IMR-90 (cell line): ENCODE data around the gene HOXD9. TPM values are rescaled to one million over a fixed set of nuclear protein-coding genes. Genes with fewer than 3 reads are reported as not detected.

ENCODE experiments used
- ATAC-seq: fragments of 200-7000 bp; cut with Tn5 transposase; 2 replicates; pipeline ENCODE4 v1.9.1; 2020; ENCODE audit warnings: low read depth, mild to moderate bottlenecking, moderate library complexity
- BruUV-seq: library from RNA; stranded (reverse); fragments of 400-500 nt; replicated peaks from 2 replicates; lab custom pipeline; 2021; lab: Mats Ljungman, UMichigan
- CTCF ChIA-PET: fragments of 300-600 bp; formaldehyde crosslinking; extraction: SDS; loops from one replicate; lab custom pipeline; 2021; ENCODE audit warnings: antibody characterized with exemption; lab: Yijun Ruan, JAX
- POLR2A ChIA-PET: fragments of 300-600 bp; sonication (Branson Sonifier 250); formaldehyde crosslinking; loops from one replicate; lab custom pipeline; 2022; ENCODE audit warnings: antibody characterized with exemption; ENCODE audit not compliant: unreplicated experiment; lab: Charles Lee
- DNase-seq: peaks from one replicate; pipeline ENCODE4 v3.0.0; 2013
- H2AFZ ChIP-seq: replicated peaks from 2 replicates; pipeline ENCODE3; 2013; ENCODE audit warnings: low read length, mild to moderate bottlenecking; ENCODE audit not compliant: poor library complexity
- H2AK5ac ChIP-seq: 2 replicates; pipeline ENCODE4 v1.6.1; 2013; ENCODE audit warnings: low read depth, low read length, inconsistent platforms
- H2AK9ac ChIP-seq: replicated peaks from 2 replicates; pipeline ENCODE3; 2013; ENCODE audit warnings: mild to moderate bottlenecking, low read depth, low read length, moderate library complexity; ENCODE audit not compliant: poor library complexity
- H2BK120ac ChIP-seq: 2 replicates; pipeline ENCODE4 v1.6.1; 2013; ENCODE audit warnings: low read depth, low read length, inconsistent platforms
- H2BK15ac ChIP-seq: 3 replicates; pipeline ENCODE4 v1.6.1; 2013; ENCODE audit warnings: low read depth, low read length, inconsistent platforms
- H2BK20ac ChIP-seq: 2 replicates; pipeline ENCODE4 v1.6.1; 2013; ENCODE audit warnings: low read depth, mild to moderate bottlenecking, inconsistent platforms, low read length, moderate library complexity
- H2BK5ac ChIP-seq: 2 replicates; pipeline ENCODE4 v1.6.1; 2013; ENCODE audit warnings: mild to moderate bottlenecking, low read depth, low read length, inconsistent platforms; ENCODE audit not compliant: poor library complexity, severe bottlenecking
- H3K14ac ChIP-seq: replicated peaks from 2 replicates; pipeline ENCODE4 v1.6.1; 2013; ENCODE audit warnings: low read depth, low read length, inconsistent platforms
- H3K18ac ChIP-seq: 2 replicates; pipeline ENCODE4 v1.6.1; 2013; ENCODE audit warnings: low read depth, low read length, control low read depth
- H3K23ac ChIP-seq: 2 replicates; pipeline ENCODE4 v1.6.1; 2013; ENCODE audit warnings: low read depth, low read length, inconsistent platforms
- H3K27ac ChIP-seq: 2 replicates; pipeline ENCODE4 v1.5.1; 2013; ENCODE audit warnings: mild to moderate bottlenecking, control low read depth, low read length; ENCODE audit not compliant: insufficient read depth
- H3K27me3 ChIP-seq: 2 replicates; pipeline ENCODE4 v1.6.1; 2013; ENCODE audit warnings: low read length; ENCODE audit not compliant: control insufficient read depth, insufficient read depth
- H3K36me3 ChIP-seq: 2 replicates; pipeline ENCODE4 v1.6.1; 2013; ENCODE audit warnings: low read length, mixed read lengths; ENCODE audit not compliant: control insufficient read depth, insufficient read depth
- H3K4ac ChIP-seq: 2 replicates; pipeline ENCODE4 v1.6.1; 2013; ENCODE audit warnings: low read depth, low read length, inconsistent platforms
- H3K4me1 ChIP-seq: 2 replicates; pipeline ENCODE4 v1.6.1; 2013; ENCODE audit warnings: low read length, mixed read lengths; ENCODE audit not compliant: control insufficient read depth, insufficient read depth
- H3K4me2 ChIP-seq: 2 replicates; pipeline ENCODE4 v1.6.1; 2013; ENCODE audit warnings: low read depth, mild to moderate bottlenecking, control low read depth, low read length, moderate library complexity
- H3K4me3 ChIP-seq: 2 replicates; pipeline ENCODE4 v1.5.1; 2013; ENCODE audit warnings: low read depth, mild to moderate bottlenecking, control low read depth, low read length, moderate library complexity; ENCODE audit not compliant: insufficient read depth
- H3K56ac ChIP-seq: 2 replicates; pipeline ENCODE4 v1.6.1; 2013; ENCODE audit warnings: low read length, inconsistent platforms; ENCODE audit not compliant: insufficient read depth; ENCODE audit errors: extremely low read depth
- H3K79me1 ChIP-seq, 2 experiments: 2 replicates each; pipeline ENCODE4 v1.6.1; 2013; ENCODE audit warnings: low read length in 2 of 2, inconsistent platforms in 1 of 2, low read depth in 1 of 2
- H3K9ac ChIP-seq: 2 replicates; pipeline ENCODE4 v1.6.1; 2013; ENCODE audit warnings: low read depth, low read length, control low read depth
- H3K9me1 ChIP-seq: 2 replicates; pipeline ENCODE4 v1.6.1; 2013; ENCODE audit warnings: low read length, inconsistent platforms; ENCODE audit not compliant: insufficient read depth
- H3K9me3 ChIP-seq: 2 replicates; pipeline ENCODE4 v1.6.1; 2013; ENCODE audit warnings: low read length; ENCODE audit not compliant: control insufficient read depth, insufficient read depth
- H4K20me1 ChIP-seq: 2 replicates; pipeline ENCODE4 v1.6.1; 2013; ENCODE audit warnings: low read length, inconsistent platforms; ENCODE audit not compliant: insufficient read depth
- H4K5ac ChIP-seq: 2 replicates; pipeline ENCODE4 v1.6.1; 2013; ENCODE audit warnings: mild to moderate bottlenecking, low read depth, low read length, control low read depth
- H4K8ac ChIP-seq, 2 experiments: 2 replicates each; pipeline ENCODE4 v1.6.1; 2013; ENCODE audit warnings: low read depth in 2 of 2, low read length in 2 of 2, control low read depth in 1 of 2, inconsistent platforms in 1 of 2
- H4K91ac ChIP-seq: 2 replicates; pipeline ENCODE4 v1.6.1; 2013; ENCODE audit warnings: low read depth, low read length, inconsistent platforms; ENCODE audit not compliant: insufficient read depth
- FOS ChIP-seq: fragments of 150-350 bp; IDR thresholded peaks from 2 replicates; pipeline ENCODE4 v1.6.1; 2016; ENCODE audit warnings: low read depth, low read length
- MAZ ChIP-seq: IDR thresholded peaks from 2 replicates; pipeline ENCODE4 v1.6.1; 2012; ENCODE audit warnings: low read depth, mild to moderate bottlenecking, low read length, improper control_type of control experiment, moderate library complexity, borderline replicate concordance
- NFE2L2 ChIP-seq: fragments of 150-350 bp; IDR thresholded peaks from 2 replicates; pipeline ENCODE4 v1.6.1; 2016; ENCODE audit warnings: low read depth, mild to moderate bottlenecking, low read length
- POLR2A ChIP-seq: IDR thresholded peaks from 2 replicates; pipeline ENCODE4 v1.6.1; 2012; ENCODE audit warnings: mild to moderate bottlenecking, low read depth, low read length
- RAD21 ChIP-seq: IDR thresholded peaks from 2 replicates; pipeline ENCODE4 v1.6.1; 2012; ENCODE audit warnings: low read length, improper control_type of control experiment
- SMC3 ChIP-seq: fragments of 150-350 bp; IDR thresholded peaks from 2 replicates; pipeline ENCODE4 v1.6.1; 2016; ENCODE audit warnings: low read depth, mild to moderate bottlenecking, antibody characterized with exemption, low read length, moderate library complexity
- WGBS, 2 experiments: methylation state at CpG; one replicate each; pipeline versions ENCODE4 v1.1.5 to v1.1.7; 2013; ENCODE audit warnings: missing lambda C conversion rate in 2 of 2; ENCODE audit not compliant: insufficient read length in 1 of 2; ENCODE audit errors: extremely low coverage in 2 of 2; 5-methylcytosine and 5-hydroxymethylcytosine counted together
- dilution Hi-C: fragments of 300-500 bp; cut with HindIII; formaldehyde crosslinking; loops from one replicate; pipeline ENCODE4 v1.14.3; 2018; ENCODE audit warnings: low sequenced_read_pairs; ENCODE audit not compliant: unreplicated experiment
- in situ Hi-C: fragments of 300-500 bp; cut with MboI; formaldehyde crosslinking; loops from 3 replicates; pipeline ENCODE4 v1.14.3; 2019; ENCODE audit warnings: low sequenced_read_pairs, inconsistent platforms, mixed read lengths
- intact Hi-C: fragments of 100-400 bp; cut with micrococcal nuclease; formaldehyde crosslinking; loops from 2 replicates; pipeline ENCODE4 v1.10.0; 2022
- polyA plus RNA-seq, 3 experiments: library from polyadenylated mRNA; depleted of rRNA; stranded (reverse); fragments of >200 nt; gene quantifications; 2 replicates each; pipeline ENCODE4 v1.2.3, GENCODE V29; 2012; ENCODE audit warnings: low replicate concordance in 1 of 3
- total RNA-seq: library from RNA; depleted of rRNA; stranded (reverse); fragments of >200 nt; gene quantifications from 2 replicates; pipeline ENCODE4 v1.2.3, GENCODE V29; 2012

HOXD9 gene
- total and polyA plus RNA-seq, 2 of the 4 experiments (the other 2 are of a cell fraction) = not detected

DNA sequence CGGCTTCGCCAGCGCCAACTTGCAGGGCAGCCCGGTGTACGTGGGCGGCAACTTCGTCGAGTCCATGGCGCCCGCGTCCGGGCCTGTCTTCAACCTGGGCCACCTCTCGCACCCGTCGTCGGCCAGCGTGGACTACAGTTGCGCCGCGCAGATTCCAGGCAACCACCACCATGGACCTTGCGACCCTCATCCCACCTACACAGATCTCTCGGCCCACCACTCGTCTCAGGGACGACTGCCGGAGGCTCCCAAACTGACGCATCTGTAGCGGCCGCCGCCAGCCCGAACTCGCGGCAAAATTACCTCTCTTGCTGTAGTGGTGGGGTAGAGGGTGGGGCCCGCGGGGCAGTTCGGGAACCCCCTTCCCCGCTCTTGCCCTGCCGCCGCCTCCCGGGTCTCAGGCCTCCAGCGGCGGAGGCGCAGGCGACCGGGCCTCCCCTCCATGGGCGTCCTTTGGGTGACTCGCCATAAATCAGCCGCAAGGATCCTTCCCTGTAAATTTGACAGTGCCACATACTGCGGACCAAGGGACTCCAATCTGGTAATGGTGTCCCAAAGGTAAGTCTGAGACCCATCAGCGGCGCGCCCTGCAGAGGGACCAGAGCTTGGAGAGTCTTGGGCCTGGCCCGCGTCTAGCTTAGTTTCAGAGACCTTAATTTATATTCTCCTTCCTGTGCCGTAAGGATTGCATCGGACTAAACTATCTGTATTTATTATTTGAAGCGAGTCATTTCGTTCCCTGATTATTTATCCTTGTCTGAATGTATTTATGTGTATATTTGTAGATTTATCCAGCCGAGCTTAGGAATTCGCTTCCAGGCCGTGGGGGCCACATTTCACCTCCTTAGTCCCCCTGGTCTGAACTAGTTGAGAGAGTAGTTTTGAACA lies 49.7 kb downstream of the HOXD9 start:
- Histone ChIP-seq H3K27me3 (peaks cover 68% of the 10 kb centered on the region), H2BK20ac (no peak overlapping the region), H3K23ac (no peak overlapping the region), H3K9me1 (no peaks in the 10 kb centered on the region), H3K9me3 (peaks cover 10% of the 10 kb centered on the region), H3K14ac (no peak overlapping the region), H2BK15ac (no peak overlapping the region), H2BK120ac (no peak overlapping the region), H3K27ac (no peak overlapping the region), H3K4ac (no peak overlapping the region), H4K20me1 (no peaks in the 10 kb centered on the region), H3K18ac (no peak overlapping the region), H3K4me2 (no peak overlapping the region), H3K4me3 (no peak overlapping the region), H4K91ac (no peak overlapping the region), H2BK5ac (no peak overlapping the region), H3K56ac (no peak overlapping the region), H3K9ac (no peak overlapping the region), H4K5ac (no peak overlapping the region), H2AK5ac (no peak overlapping the region), H3K79me1 (no peaks in the 10 kb centered on the region), H3K36me3 (no peaks in the 10 kb centered on the region), H3K4me1 (no peaks in the 10 kb centered on the region), H2AK9ac (no peak overlapping the region), H4K8ac (no peak overlapping the region), H2AFZ (peak overlapping the region; percentile 44)
- intact Hi-C loops = no loop called here
- POLR2A ChIA-PET = no interaction called here
- no peak for TF ChIP-seq SMC3
- no peak for TF ChIP-seq NFE2L2
- TF ChIP-seq POLR2A = no peak
- TF ChIP-seq MAZ = no peak
- no peak for TF ChIP-seq FOS
- TF ChIP-seq RAD21 = no peak
- dilution Hi-C loops = no loop called here
- CTCF ChIA-PET = interaction anchor here (0.7 kb wide), 1 partner anchor 182 kb away, joined by 3 read pairs; no protein-coding TSS in a partner anchor
- WGBS, 2 experiments = 0% methylated on average over 3 of the region's 60 CpGs; no CpG with 5 or more reads in 1 of the 2 experiments
- in situ Hi-C loops = no loop called here
- ATAC-seq (no peak), DNase-seq (no peak)
- BruUV-seq = no TSS peak
